GM19438 (cell line): ENCODE results near the gene MYRF.

Experiments used
- ATAC-seq: cut with Tn5 transposase; IDR thresholded peaks from one replicate; pipeline ENCODE4 v1.9.1; 2021; ENCODE audit warnings: low read depth; ENCODE audit not compliant: unreplicated experiment

MYRF gene

DNA sequence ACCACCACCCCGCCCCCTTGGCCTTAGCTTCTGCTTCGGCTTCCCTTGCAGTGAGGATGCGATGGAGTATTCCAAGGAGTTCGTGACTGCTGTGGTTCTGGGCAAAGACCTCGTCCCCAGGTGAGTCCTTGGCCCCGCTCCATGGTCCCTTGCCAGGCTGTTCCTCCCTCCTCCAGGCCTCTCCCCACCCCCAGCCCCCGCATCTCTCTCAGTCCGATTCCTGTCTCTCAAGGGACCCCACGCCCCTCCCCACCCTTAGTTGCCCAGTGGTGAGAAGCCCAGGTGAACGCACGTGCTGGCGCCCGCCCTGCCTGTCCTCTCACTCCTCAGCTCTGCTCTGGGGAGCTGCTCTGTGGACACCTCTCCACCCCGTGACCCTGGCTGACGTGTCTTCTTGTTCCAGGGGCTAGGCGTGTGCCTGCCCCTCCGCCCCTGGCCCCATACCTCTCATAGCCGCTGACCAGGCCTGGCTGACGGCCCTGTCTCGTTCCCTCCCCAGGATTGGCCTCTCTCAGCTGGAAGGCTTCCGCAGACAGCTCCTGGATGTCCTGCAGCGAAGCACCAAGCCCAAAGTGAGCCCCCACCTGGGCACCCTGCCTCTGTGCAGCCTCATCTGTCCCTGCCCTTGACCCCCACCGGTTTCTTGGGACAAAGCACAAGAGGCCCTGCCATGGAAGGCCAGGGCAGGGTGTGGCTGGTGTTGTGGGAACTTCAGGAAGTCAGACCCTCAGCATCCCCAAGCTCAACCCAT, 14.6 kb upstream of the MYRF start:
- no peak for ATAC-seq

- no peak for ATAC-seq
These were observed 13.7 kb upstream of the MYRF start for GRCh38 chr11:61738776-61739175.

- ATAC-seq, result no peak
These were observed 13.0 kb upstream of the MYRF start for GRCh38 chr11:61739413-61739812.

GRCh38 chr11:61739966-61740365, 12.5 kb upstream of the MYRF start:
- ATAC-seq, result no peak

DNA sequence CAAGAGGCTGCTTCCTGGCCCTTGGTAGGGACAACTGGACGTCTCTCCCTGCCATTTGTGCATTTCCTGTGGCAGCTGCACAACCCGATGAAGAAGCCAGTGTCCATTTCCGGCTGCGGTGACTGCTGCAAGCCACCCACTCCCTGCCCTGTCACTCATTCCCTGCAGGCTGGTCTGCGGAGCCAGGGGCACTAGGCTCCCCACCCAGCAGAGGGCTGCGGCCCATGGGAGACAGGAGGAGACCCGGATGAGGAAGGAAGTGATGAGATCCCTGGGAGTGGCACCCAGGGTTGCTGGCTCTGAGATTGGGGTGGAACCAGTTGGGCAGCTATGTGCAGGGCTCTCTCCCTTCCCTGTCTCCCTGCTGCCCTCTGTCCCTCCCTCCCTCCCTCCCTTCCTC, 10.0 kb upstream of the MYRF start:
- no peak for ATAC-seq

GRCh38 chr11:61743486-61744095, 8.8 kb upstream of the MYRF start:
- no peak for ATAC-seq

- no peak for ATAC-seq
These were observed 8.3 kb upstream of the MYRF start for GRCh38 chr11:61744181-61744580.

DNA sequence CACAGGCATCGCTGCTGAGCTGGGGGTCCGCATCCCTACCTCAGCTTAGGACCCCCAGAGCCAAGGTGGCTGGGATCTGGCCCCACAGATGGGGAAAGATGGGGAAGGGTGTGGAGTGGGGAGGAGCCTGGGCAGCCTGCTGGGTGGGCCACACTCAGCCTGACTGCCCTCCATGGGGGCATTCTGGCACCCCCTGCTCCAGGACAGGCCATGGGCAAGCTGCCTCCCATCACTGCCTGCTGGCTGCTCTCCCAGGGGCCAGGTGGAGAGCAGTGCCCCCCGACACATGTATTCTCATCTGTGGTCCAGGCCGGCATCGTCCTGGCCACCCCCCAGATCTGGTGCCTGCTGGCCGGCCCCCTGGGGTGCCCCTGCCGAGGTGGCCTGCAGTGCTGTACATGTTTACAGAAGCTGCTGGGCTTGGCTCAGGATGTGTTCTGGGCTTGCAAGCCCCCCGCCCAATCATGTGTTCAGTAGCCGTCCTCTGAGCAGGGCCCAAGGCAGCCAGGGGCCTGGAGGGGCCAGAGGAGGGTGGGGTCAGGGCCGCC, 7.8 kb upstream of the MYRF start:
- no peak for ATAC-seq

DNA sequence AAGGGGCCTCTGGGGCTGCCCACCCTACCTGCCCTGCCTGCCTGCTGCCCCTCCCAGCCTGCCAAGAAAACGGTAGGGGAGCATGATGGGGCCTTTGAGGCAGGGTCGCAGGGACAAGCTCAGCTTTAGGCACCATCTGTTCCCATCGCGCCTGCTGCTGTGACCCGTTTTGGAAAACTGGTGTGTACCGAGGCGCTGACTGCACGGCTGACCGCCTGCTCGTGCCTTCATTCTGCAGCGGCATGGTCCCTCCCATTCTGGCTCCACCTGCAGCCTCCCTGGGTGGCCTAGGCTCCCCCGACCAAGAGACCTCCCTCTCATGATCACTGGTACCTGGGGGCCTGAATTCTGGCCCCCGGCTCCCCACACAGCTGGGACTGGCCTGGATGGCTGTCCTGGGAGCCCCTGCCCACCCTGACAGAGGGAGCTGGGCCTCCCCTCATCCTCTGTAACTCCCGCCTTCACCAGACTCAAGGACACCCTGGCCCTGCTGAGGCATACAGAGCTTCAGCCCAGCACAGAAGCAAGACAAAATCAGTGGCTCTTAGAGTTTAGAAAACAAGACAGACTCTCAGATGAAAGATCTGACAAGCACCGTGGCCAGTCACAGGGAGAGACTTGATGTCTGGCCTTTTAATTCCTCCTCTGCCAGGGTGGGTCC, 6.5 kb upstream of the MYRF start:
- ATAC-seq, result no peak

DNA sequence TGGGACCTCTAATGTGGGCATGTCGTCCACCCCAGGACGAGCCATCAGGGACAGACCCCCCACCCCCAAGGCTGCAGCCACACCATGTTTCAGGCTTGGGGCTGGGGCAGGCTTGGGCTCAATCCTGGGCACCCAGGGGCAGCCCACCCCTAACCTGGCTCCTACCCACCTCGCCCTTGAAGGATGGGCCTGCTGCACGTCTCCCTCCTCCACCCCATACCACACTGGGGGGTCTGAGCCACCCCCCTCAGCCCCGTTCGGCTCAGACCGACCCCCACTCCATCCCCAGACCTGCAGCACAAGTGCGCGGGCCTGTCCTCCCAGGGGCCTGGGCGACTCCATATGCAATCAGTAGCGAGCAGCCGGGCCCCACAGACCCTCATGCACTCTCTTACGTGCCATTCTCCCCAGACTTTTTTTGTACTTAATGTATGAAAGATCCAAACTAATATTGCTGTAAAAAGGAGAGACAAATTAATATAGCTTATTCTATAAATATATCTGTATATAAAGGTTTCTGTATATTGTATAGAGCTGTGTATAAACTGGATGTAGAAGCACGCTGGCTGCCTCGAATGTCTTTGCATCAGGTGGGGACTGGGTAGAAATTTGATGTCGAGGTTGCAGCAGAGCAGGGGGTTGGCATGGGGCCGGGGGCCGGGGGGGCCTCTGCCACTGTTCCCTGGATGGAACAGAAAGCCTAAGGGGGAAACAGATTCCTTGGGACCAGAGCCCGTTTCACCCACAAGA, 5.8 kb upstream of the MYRF start:
- ATAC-seq, result no peak

DNA sequence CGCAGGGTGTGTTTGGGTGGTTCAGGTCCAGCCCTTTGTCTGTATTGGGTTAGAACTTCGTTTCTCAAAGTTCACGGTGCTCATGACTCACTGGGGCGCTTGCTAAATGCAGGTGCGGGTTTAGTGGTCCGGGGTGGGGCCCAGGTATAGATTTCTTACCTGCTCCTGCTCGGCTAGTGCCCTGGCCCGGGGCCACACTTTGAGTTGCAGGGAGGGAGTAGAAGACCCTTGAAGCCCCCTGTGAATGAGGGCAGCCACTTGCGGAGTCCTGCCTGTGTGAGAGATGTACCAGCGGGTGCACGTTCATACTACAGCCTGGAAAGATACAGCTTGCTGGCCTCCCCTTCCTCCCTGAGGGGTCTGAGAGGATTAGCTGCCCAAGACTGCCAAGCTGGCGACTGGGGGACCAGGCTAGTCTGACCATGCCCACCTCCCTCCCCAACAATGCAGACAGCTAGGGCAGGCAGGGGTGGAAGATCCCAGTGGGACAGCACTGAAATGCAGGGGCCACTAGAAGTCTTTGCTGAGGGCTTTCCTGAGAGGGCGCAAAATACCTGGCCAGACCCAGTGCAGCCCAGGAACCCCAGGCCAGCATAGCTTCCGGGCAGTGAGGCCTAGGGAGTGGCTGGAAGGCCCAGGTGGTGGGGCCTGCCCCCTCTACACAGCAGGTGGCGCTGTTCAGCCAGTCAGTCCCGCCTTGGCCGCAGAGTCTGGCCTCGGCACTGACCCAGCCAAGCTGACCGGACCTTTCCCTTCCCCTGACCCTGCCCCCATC, 5.1 kb upstream of the MYRF start:
- no peak for ATAC-seq

DNA sequence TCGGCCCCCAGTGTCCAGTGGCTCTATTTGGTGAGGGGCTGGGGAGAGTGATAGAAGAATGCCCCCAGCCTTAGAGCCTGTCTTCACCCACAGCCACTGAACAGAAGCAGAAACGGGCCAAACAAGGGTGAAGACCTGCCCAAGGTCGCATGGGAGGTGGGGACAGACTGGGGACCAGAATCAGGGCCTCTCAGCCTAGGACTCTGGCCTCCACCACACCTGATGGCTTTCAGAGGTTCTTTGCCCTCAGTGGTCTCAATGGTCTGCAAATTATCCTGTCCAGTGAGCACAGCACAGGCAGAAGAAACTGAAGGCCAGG, 4.5 kb upstream of the MYRF start:
- ATAC-seq, result no peak

DNA sequence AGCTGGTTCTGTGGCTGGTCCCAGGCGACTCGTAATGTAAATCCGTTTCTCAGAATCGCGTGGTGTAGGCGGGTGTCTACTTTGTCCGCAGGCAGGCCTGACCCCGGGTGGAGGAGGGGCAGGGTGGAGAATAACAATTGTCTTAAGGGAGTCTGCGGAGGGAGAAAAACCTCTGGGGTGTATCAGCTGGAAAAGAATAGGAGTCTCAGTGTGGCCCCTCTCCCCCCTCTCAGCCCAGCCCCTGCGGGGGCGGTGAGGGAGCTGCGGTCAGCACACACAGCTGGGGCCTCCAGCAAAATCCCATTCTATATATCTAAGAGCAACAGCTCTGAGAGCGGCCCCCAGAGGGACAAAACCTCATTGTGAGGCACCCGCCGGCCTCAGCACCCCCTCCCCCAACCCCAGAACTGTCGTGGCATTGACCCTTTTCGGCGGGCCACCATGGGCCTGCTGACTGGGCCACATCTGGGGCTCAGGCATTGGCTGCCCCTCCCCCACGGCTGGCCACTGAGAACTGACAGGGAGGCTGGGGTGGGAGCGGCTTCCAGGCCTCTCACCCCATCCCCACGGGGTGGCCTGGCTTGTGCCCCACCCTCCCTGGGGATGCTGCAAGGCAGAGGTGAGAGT, 2.7 kb upstream of the MYRF start:
- no peak for ATAC-seq

- ATAC-seq, result no peak
These were observed 1.7 kb upstream of the MYRF start for GRCh38 chr11:61750631-61751273.

DNA sequence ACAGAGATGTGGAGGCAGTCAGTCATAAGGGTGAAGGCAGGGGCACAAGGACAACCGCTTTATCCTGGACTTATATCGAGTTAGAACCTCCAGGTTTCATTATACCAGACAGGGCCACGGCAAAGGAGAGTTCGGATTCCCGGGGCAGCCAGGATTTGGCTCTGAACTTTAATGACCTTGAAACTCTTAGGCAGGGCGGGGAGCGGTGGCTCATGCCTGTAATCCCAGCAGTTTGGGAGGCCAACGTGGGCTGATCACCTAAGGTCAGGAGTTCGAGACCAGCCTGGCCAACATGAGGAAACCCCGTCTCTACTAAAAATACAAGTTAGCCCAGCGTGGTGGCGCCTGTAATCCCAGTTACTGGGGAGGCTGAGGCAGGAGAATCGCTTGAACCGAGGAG, 1.1 kb upstream of the MYRF start:
- no peak for ATAC-seq

DNA sequence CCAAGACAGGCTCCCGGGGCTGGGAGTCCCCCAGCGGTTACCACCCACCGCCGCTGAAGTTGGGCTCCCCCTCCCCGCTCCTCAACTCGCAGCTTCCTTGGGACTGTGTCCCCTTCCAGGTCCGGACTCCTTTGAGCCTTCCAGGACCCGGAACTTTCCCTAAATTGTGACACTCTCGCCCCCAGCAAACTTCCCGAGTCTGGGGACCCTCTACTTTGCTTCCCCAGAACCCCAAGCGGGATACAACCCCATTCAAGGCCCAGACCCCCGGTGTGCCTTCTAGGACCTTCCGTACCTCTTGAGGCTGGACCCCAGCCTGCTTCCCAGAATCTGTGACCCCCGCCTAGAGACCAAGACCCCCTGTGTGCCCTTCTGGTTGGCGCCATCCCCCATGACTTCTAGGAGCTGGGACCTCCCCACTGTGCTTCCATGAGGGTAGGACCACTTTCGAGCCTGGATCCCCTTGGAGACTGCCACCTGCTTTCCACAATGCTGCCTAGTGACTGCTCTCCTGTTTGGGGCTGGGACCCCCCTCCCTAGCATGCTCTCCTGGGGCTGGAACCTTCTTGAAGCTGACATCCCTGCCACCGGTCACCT, 587 bp downstream of the MYRF start:
- no peak for ATAC-seq

GRCh38 chr11:61753672-61754071, 1.2 kb downstream of the MYRF start:
- no peak for ATAC-seq

DNA sequence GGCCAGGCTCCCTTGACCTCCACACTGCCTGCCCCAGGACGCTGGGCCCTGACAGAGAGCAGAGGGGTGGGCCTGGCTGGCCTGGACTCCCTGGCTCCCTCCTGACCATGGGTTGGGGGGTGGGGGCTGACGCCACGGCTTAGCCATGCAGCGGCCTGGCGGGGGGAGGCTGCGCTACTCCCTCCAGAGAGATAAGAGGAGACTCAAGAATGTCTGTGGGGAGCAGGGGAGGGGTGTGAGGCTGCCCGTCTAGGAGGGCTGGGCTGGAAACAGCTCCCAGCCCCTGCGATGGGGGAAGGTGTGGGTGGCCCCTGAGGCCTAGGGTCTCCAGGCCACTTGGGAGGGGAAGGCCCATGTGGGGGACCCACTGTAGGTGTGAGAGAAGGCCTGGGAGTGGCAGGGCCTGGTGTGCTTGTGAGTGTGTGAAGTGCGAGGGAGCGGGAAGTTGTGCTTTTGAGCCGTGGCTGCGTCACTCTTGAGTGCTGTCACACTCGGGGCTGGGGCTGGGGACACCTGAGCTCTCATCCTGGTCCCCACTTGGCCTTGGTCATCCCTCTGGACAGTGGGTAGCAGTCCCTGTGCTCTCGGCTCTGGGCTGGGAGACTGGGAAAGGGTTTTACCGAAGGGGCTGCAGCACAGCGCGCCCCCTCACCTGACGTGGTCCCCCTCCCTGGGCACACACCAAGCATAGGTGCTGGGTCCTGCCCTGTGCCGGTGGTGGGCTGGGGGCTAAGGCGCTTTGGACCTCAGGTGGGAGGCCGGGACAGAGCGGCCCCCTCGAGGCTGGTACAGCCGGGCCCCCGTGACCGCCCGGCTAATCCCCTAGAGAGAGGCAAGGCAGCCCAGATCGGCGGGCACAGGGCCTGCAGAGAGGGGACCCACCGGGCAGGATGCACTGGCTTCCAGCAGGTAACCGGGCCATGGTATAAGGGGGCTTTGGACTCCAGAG, 2.4 kb downstream of the MYRF start:
- no peak for ATAC-seq
